Liver (tissue), 3 donors: ENCODE results near the gene UACA.

Experiments
- JUND ChIP-seq, 2 donors: IDR thresholded peaks; 2 replicates each; pipeline ENCODE4 v1.6.1; 2016; ENCODE audit warnings: antibody characterized with exemption in 2 of 2
- TF ChIP-seq, protein P1 (sequence below): fragments of 150-350 bp; IDR thresholded peaks from 2 replicates; pipeline ENCODE4 v1.5.1; 2017; ENCODE audit warnings: improper control_type of control experiment, low read depth, low read length; ENCODE audit not compliant: missing input control
- donor health status: healthy.
- donor health status: healthy.

DNA sequence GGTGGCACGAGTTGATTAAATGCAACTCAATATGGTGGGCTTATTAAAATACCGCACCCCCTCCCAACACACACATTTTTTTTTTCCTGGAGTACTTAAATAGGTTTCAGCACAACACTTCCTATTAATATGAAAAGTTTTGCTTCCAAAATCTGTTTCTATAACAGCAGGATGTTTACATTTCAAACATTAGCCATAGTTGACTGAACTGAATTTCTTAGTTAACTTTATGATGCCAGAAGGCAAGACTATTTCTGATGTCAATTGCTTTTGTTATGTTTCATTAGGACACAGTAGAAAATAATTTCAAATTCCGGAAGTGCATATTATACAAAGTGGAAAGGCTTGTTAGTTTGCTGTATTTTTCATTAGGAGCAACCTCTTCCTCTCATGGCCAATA is 104.7 kb downstream of the UACA start:
- TF ChIP-seq, protein P1, sequence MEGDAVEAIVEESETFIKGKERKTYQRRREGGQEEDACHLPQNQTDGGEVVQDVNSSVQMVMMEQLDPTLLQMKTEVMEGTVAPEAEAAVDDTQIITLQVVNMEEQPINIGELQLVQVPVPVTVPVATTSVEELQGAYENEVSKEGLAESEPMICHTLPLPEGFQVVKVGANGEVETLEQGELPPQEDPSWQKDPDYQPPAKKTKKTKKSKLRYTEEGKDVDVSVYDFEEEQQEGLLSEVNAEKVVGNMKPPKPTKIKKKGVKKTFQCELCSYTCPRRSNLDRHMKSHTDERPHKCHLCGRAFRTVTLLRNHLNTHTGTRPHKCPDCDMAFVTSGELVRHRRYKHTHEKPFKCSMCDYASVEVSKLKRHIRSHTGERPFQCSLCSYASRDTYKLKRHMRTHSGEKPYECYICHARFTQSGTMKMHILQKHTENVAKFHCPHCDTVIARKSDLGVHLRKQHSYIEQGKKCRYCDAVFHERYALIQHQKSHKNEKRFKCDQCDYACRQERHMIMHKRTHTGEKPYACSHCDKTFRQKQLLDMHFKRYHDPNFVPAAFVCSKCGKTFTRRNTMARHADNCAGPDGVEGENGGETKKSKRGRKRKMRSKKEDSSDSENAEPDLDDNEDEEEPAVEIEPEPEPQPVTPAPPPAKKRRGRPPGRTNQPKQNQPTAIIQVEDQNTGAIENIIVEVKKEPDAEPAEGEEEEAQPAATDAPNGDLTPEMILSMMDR, result no peak
- no peak for TF ChIP-seq JUND (IDR thresholded peaks at IDR 0.05)
